Subcutaneous adipose tissue (tissue), 4 donors: Measurements from ENCODE around the gene GLIPR1L2. TPM values are rescaled to one million over a fixed set of nuclear protein-coding genes. Genes with fewer than 3 reads are reported as not detected.

Experiments used
- CTCF ChIP-seq: fragments of 450-650 bp; IDR thresholded peaks from one replicate; pipeline ENCODE4 v1.5.1; 2016; ENCODE audit warnings: low read depth, mild to moderate bottlenecking, control low read depth, antibody characterized with exemption, moderate library complexity
- total RNA-seq, 4 donors: library from RNA; depleted of rRNA; stranded (reverse); fragments of >200 nt; gene quantifications; one replicate each; pipeline ENCODE4 v1.1.0, GENCODE V29; 2016

The GLIPR1L2 gene
- total RNA-seq, 4 donors from 2014 or later, result 0.66 to 2.5 (median 1.6) TPM

GRCh38 chr12:75444429-75445136, 53.7 kb downstream of the GLIPR1L2 start:
- TF ChIP-seq CTCF, result no peak

- TF ChIP-seq CTCF, result no peak
Observed at GRCh38 chr12:75446857-75447256, 56.0 kb downstream of the GLIPR1L2 start.

GRCh38 chr12:75447691-75448393, 57.0 kb downstream of the GLIPR1L2 start:
- no peak for TF ChIP-seq CTCF

- no peak for TF ChIP-seq CTCF
Observed at GRCh38 chr12:75452675-75453330, 61.9 kb downstream of the GLIPR1L2 start.

- no peak for TF ChIP-seq CTCF
Observed at GRCh38 chr12:75455839-75456238, 65.0 kb downstream of the GLIPR1L2 start.

- no peak for TF ChIP-seq CTCF
Observed at GRCh38 chr12:75457191-75457590, 66.3 kb downstream of the GLIPR1L2 start.

GRCh38 chr12:75459755-75460154, 68.9 kb downstream of the GLIPR1L2 start:
- TF ChIP-seq CTCF, result no peak
